Tongue (tissue), 2 donors: Measurements from ENCODE around the gene TREX2. TPM values are rescaled to one million over a fixed set of nuclear protein-coding genes. Genes with fewer than 3 reads are reported as not detected.

ENCODE experiments used
- DNase-seq: peaks from one replicate; pipeline ENCODE4 v3.0.0-alpha.2; 2015
- total RNA-seq: library from RNA; depleted of rRNA; stranded (reverse); fragments of >200 nt; gene quantifications from one replicate; pipeline ENCODE4 v1.2.3, GENCODE V29; 2014

The TREX2 gene
- total RNA-seq, 1 donor from 2014 or later, result 2.2 TPM

- no peak for DNase-seq
These were observed 30.0 kb upstream of the TREX2 start for GRCh38 chrX:153475751-153476281.

GRCh38 chrX:153475271-153475670, 29.4 kb upstream of the TREX2 start:
- no peak for DNase-seq

GRCh38 chrX:153474718-153475117, 28.9 kb upstream of the TREX2 start:
- peak; percentile 78 for DNase-seq

DNA sequence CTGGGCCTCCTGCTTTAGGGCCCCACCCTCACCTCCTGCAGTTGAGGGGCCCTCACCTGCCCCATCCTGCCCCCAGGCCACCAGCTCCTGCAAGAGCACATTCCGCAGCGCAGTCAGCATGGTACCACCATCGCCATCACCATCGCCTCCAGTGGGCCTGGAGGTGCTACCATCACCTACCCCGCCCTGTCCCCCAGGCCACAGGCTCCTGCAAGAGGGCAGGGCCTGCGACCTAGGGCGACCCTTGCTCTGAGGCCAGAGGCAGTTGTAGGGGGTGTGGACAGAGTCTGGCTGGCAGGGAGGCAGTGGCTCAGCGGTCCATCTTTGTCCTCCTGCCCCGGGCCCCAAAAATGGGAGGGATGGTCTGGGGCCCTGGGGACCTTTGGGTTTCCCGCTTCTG, 28.4 kb upstream of the TREX2 start:
- no peak for DNase-seq

DNA sequence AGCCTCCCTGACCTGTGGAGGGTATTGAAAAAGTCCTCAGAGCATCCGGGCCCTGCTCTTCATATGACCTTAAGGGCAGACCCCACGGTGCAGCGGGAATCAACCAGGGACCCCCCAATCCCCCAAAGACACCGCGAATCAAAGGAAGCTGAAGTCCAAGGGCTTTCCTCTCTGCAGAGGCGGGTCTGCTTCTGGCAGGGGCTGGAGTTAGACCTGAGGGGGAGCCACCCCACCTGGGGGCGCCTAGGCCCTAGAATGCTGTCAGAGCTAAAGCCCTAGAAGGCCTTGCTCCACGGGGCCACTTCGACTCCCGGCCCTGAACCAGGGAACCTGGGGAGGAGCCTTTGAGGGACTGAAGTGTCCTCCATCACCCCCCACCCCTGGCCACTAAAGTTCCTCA, 27.3 kb upstream of the TREX2 start:
- DNase-seq, result no peak

DNA sequence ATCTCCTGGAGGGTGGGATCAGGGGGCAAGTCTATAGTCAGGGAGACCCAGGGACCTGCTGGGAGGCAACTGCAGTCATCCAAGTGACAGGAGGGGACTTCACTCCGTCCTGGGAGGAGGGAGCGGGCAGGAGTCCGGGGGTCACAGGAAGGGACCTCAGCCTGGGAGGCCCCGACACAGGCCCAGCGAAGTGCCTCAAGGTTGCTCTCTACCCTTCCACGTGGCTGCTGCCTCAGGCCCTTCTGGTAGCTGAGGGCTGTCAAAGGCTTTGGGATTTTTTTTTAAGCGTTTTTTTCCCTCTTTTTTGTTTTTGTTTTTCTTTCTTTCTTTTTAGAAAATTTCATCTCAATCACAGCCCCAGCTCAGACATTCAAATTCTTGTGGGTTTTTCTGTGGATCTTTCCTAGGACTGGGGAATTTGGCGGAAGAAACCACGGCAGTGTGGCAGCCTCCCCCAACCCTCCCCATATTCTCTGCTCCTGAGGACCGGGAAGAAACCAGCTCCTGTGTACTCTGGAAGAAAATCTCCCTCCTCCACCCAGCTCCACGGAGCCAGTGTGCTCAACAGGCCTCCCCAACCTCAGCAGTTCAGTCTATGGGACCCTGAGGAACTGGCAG, 25.9 kb upstream of the TREX2 start:
- no peak for DNase-seq

DNA sequence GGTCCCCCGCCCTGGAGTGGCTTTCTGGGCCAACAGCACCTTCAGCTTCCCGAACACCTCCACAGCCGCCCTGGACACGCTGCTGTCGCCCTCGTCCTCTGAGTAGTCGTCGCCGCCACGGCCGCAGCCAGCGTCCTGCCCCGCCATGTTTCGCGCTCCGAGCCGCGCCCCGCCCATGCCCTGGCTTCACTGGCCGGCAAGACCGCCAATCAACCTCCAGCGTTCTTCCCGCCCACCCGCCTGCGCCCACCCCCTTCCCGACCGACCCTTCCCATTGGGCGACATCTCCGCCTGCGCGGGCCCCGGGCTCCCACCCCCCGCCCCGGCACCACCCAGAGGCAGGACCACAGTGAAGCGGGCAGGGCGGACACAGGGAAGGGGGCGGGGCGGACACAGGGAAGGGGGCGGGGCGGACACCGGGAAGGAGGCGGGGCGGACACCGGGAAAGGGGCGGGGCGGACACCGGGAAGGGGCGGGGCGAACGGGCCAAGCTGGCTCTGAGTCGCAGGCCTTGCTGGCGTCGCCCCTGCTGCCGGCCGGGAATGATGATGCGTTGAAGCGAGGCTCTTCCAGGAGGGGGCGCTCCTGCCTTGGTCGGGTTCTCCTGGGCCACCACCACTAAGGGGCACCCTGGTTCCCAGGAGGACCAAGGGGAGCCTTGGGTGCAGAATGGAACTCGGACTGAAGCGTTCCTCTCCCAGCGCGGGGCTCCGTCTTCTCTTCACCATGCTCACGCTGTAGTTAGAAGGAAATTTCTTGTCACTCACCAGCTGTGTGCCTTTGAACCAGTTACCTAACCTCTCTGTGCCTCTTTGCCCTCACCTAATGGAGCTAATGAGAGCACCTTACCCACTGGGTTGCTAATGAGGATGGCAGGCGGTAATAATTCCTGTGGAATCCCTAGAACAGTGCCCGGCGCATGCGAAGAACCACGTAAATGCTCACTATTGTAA, 24.8 kb upstream of the TREX2 start, which contains the start of gene HAUS7:
HAUS7 (minus strand) TSS at position 166 of the 953 bp plus-strand sequence; CDS start at position 147, 19 bp downstream.
- DNase-seq, result peak; percentile 95

- no peak for DNase-seq
These were observed 24.1 kb upstream of the TREX2 start for GRCh38 chrX:153469811-153470410.

DNA sequence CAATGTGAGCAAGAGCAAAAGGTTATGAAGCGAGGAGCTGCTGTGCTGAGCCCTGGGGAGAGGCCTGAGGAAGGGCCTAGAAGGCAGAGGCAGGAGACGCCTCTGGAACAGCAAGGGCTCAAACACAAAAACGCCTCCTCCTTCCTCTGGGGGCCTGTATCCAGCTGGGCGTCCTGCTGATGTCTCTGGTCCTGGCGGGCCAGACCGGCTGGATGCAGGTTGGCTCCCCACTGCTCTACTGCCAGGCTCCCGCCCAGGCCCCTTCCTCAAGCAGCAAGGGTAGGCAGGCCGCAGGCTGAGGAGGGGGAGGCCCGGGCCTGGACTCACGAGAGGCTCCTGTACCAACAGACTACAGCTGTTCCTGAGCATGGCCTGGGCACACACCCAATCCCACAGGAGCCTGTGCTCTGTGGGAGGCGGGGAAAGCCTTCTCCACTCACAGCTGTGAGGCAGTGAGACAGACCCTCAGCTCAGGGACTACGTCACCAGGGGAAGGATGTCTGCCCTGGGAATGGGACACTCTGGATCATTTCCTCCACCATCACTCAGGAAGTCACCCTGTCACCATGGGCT, 22.2 kb upstream of the TREX2 start:
- DNase-seq, result no peak

DNA sequence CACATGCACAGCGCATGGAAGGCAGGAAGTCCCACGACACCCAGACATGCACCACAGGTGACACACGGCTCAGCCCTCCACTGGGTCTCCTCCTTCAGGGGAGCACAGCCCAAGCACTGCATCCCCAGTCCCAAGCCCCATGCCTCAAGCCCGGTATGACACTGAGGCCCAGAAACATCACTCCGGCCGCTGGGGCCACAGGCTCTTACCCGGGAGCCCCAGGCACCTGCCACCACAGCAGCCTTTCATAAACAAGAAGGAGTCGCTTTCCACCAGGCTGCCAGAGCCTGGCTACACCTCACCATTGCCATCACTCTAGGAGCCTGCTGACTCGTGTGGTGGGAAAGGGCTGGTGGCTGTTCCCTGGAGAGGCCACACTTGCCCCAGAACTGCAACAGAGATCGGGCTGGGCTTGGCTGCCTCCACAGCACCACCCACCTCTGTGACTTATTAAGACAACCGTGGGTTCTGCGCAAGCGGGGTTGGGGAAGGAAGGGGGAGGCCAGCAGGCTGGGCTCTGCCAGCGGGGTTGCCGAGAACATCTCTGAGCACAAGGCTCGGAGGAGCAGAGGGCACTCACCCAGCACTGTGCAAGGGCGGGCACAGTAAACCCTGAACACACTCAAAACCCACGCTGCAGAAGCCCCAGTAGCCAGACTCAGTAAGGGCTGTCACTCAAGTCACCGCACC, 20.0 kb upstream of the TREX2 start:
- no peak for DNase-seq

- DNase-seq, result no peak
These were observed 18.3 kb upstream of the TREX2 start for GRCh38 chrX:153464116-153464515.

- no peak for DNase-seq
These were observed 17.7 kb upstream of the TREX2 start for GRCh38 chrX:153463556-153463955.

DNA sequence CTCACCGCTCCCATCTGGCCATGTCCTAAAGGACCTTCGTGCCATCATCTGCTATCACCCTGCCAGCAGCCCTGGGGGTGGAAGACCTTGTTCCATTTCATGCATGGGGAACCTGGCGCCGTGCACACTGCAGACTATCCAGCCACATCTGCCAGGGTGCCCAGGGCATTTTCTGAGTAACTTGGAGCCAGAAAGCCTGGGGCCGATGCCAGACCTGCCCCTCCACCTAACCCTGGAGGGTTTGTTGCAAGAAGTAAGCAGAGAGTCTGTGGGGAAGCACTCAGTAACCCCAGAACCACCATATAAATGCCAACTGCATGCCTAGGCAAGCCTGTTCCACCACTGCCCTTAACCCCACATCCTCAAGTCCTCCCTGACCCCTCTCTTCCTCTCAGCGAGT, 17.2 kb upstream of the TREX2 start:
- no peak for DNase-seq

GRCh38 chrX:153462291-153462690, 16.4 kb upstream of the TREX2 start:
- no peak for DNase-seq

GRCh38 chrX:153460826-153461225, 15.0 kb upstream of the TREX2 start:
- DNase-seq, result peak; percentile 66

- peak; percentile 71 for DNase-seq
These were observed 14.1 kb upstream of the TREX2 start for GRCh38 chrX:153459986-153460385.

DNA sequence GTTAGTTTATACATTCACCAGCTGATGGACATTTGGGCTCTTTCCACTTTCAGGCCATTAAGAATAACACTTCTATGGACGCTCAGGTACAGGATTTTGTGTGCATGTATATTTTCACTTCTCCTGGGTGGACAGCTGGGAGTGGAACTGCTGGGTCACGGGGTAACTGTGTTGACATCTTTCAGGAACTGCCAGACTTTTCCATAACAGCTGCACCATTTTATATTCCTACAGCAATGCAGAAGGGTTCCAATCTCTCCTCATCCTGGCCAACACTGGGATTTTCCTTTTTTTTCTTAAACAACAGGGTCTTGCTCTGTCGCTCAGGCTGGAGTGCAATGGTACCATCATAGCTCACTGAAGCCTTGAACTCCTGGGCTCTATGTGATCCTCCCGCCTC, 12.6 kb upstream of the TREX2 start:
- peak; percentile 82 for DNase-seq

- peak; percentile 44 for DNase-seq
These were observed 12.1 kb upstream of the TREX2 start for GRCh38 chrX:153457827-153458466.

DNA sequence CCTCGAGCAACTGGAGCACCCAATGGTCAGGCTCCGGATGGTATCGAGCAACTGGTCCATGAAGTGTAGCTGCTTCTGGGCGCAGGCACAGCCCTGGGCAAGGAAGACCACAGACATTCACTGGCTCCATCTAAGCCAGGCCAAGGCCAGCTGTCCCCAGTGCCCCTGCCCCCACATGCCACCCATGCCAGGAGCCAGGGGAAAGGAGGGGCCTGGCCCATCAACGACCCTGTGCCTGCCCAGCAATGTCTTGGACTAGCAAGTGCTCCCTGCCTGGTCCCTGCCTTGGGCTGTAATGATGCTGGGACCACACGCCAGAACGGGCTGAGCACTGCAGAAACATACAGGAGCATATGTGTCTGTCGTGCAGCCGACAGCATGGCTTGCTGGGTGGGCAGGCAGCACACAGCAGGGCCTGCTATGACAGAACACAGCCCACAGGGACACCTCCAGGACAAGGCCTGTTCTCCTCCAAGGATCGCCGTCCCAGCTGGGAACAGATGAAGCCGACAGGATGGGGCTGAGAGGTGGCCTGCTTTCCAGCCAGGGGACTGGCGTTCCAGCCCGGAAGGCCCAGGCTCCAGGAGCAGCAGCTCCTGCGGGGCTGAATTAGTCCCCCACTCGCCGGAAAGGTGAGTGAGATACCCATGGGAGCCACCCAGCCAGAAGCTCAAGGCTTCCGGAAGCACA, 11.4 kb upstream of the TREX2 start:
- DNase-seq, result no peak

DNA sequence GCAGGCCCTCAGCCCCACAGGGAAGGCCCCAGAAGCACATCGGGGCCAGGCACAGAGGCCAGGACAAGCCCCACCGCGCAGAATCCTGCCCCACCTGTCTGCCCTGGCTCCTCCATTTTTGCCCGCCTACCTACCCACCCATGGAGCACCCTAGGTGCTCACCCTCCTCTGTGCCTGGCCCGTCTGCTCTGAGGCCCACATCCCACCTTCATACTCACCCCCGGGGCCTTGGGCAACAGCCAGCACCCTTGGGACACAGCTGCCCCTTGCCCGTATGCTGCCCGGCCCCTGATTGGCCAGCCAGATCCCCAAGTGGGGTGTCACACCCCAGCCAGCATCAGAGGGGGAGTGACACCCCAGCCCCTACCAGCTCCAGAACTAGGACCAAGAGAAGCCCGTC, 10.8 kb upstream of the TREX2 start:
- DNase-seq, result no peak

- DNase-seq, result peak; percentile 71
These were observed 10.3 kb upstream of the TREX2 start for GRCh38 chrX:153456161-153456560.
